Measurements from ENCODE around the gene IWS1.
"Not testable (repeated sequence)": the region's sequence is repeated elsewhere in the genome, so short reads cannot be mapped to it uniquely, and the experiment has no call there.

IWS1 gene

DNA sequence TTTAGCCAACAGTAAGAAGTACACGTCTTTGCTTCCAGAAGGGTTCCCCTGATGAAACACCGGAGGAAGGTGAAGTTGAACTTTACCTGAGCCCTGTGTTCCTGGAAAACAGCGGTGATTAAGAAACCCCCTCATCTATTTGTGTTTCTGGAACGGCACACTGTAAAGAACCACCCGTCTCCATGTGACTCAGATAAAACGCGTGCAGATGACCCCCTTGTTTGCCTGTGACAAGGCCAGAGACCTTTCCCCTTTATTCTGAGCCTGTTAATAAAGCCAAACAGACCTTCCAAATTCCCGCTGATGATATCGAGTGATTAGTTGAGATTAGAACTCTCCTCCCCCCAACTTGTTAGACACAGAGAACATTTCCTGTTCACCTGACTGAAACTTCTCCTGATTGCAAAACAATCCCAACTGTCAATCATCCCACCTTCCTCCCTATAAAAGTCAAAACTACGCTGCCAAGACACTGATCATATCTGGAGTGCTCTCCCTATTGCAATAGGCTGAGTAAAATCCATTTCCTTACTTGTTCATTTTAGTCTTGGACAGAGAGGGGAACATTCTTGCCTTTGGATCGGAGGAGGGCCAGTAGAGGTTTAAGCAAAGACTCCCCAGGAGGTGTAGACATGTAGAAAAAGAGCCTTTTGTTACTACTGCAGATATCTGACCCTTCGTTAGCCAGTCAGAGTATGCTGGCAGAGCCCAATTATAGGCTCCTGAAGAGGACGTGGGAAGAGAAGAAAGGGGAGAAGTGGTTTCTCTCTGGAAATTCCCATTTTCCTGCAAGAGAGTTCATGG lies 914 bp upstream of the IWS1 start:
- no peak for DNase-seq

DNA sequence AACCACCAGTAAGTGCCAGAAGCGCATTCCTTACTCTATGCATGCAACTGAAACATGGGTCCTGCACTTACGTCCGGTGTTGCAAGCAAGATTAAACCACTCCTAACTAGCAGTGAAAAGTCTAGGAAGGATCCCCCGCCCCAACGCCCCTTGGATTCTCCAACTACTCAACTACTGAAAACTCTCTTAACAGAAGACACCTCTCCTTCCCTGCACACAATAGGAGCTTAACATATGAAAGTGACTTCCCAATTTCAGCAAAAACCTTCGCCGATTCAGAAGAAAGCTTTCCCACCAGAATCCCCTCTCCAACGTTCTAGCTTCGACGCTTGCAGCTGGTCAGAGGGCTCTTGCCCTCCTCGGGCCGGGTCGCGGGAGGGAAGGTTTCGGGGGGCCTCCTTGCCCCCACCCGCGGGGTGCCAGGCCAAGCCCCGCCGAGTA lies 578 bp downstream of the IWS1 start:
- no peak for DNase-seq

DNA sequence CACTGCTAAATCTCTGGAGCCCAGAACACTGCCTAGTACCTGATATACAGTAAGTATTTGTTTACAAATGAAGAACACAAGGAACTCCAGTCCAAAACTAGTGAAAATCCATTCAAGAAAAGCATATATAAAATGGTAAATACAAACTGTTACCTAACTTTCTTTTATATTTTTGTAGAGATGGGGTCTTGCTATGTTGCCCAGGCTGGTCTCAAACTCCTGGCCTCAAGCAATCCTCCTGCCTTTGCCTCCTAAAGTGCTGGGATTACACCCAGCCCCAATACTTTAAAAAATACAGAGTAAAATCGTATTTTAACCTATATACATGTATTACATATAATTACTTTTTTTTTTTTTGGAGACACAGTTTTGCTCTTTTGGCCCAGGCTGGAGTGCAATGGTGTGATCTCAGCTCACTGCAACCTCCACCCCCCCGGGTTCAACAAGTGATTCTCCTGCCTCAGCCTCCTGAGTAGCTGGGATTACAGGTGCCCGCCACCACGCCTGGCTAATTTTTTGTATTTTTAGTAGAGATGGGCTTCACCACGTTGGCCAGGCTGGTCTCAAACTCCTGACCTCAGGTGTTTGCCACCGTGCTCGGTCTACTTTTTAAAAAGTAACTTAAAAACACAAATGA lies 2.0 kb downstream of the IWS1 start:
- DNase-seq: not testable (repeated sequence)

DNA sequence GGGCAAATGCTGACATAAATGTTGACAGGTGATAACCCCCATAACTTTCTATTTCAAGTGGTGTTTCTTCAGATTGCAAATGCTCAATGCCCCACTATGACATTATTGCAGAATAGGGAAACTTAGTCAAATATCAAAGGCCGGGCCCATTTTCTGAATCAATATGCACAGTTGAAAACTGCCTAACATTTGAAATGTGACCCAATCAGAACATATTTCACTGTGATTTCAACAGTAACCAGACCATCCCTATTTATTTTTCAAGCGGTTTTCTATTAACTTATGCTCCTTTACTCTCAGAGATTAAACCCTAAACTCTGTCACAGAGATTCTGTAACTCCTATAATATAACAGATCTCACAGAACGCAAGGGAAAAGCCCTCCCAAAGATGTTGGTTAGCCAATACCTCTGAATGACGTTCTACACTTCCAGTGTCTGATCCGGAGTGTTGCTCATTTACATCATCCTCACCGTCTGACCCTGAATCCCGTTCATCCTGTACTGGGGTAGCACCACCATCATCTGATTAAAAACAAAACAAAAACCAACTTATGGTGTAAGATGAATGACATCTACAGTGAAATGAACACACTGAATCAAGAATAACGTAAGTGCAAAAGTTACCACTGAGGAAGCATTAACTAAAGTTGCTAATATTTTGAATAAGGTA lies 2.9 kb downstream of the IWS1 start:
- no peak for DNase-seq

DNA sequence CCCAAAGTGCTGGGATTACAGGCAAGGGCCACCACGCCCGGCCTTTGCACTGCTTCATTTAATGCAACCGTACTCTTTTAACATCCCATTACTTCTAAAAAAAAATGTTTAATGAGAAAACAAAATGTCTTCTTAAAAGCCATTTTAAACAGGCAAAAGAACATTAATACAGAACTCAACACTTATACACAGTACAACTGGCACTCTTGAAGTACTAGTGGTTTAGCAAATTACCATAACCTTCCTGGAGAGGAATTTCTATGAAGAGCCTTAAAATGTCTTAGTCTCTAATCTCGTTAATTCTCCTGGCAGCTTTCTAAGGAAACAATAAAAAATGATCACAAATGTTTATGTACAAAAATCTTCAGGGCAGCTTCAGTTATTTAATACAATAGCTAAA lies 5.9 kb downstream of the IWS1 start:
- no peak for DNase-seq

DNA sequence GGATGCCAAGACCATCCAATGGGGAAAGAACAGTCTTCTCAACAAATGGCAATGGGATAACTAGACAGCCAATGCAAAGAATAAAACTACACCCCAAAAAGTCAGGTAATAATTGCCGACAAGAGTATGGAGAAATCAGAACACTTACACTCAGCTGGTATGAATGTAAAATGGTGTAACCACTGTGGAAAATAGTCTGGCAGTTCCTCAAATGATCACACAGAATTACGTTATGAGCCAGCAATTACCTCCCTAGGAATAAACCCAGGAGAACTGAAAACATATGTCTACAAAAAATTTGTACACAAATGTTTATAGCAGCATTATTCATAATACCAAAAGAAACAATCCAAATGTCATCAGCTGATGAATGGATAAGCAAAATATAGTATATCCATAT lies 8.8 kb downstream of the IWS1 start:
- no peak for DNase-seq

DNA sequence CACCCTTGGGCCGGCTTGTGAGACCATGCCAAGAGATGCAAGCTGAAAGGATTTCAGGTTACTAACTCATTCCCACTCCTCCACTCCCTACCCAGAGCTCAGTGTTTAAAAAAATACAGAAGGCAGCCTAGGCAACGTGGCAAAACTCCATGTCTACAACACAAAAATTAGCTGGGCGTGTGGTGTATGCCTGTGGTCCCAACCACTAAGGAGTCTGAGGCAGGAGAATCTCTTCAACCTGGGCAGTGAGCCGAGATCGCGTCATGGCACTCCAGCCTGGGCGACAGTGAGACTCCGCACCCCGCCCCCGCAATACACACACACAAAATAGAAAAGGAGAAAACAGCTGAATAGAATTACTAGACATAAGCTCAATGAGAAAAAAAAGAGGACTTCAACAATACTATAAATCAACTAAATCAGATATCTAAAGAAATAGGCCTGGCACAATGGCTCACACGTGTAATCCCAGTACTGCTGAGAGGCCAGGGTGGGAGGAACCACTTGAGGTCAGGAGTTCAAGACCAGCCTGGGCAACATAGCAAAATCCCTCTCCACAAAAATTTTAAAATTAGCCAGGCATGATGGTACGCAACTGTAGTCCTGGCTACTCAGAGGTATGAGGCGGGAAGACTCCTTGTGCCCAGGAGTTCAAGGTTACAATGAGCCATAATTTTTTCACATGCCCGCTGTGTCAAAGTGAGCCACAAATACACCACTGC lies 10.1 kb downstream of the IWS1 start:
- DNase-seq: no peak

DNA sequence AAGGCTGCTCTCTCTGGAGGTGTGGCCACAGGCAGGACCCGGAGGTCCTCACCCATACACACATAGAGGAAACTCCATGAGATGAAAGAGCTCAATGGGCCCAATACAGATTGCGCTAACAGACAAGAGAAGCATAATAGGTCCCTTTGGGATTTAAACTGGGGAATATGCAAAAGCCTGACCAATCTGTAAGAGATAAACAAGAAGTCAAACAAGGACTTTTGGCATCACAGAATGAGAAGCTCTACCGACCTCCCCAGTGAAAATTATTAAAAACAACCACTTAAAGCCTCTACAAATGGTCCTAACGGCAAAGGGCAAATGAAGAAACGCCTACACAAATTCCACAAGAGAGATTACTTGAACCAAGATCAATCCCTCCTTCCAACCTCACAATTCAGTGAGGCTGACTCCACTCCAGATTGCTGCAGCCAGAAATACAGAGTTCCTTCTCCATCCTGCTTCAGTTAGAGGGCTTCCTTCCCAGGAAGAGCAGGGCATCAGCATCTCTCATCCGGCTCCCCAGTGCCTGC lies 10.8 kb downstream of the IWS1 start:
- no peak for DNase-seq

DNA sequence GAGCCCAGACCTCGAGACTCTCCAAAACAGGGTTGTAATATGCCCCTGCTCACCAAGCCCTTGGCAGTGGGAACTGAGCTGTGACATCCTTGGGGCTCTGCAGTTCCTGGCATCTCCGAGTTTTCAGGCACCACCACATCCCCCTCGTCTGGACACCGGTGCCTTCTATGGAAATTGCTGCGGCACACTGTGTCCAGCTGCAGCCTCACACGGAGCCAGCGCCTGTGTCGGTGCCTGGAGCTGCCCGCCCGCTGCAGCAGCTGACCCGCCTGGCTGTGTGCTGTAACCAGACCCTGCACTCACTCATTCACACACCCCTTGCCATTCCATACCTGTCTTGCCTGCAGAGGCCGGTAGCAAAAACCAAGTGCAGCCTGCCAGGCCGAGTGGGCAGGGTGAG lies 11.8 kb downstream of the IWS1 start:
- no peak for DNase-seq

DNA sequence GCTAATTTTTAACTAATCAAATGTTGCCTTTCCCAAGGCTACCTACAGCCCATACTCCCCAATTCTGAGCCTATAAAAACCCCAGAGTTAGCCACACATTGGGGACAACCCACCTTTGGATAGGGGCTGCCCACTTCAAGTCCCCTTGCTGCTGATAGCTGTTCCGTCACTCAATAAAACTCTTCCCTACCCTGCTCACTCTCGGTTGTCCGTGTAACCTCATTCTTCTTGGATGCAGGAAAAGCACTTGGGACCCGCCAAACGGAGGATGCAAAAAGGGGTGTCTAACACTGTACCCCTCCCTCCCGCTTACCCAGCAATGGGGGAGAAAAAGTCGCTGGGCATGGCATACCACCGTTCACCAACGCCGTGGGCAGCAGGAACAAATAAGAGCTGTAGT lies 12.2 kb downstream of the IWS1 start:
- DNase-seq: no peak

DNA sequence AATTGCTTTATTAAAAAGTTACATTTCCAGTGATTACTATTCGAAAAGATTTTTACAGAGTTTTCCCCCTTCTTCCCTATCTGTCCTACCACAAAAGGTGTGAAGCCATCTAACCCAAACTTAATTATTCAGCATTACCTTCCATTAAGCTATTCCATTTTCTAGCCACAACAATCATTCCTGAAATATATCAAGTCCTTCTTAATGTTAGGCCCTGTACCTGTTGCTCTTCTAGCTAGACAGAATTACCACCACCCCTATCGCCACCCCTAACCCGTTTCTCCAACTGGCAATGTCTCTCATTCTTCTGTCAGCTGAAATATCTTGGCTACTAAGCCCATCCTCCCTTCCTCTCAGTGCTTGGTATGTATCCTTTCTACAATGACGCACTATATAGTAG lies 13.9 kb downstream of the IWS1 start:
- DNase-seq: no peak

DNA sequence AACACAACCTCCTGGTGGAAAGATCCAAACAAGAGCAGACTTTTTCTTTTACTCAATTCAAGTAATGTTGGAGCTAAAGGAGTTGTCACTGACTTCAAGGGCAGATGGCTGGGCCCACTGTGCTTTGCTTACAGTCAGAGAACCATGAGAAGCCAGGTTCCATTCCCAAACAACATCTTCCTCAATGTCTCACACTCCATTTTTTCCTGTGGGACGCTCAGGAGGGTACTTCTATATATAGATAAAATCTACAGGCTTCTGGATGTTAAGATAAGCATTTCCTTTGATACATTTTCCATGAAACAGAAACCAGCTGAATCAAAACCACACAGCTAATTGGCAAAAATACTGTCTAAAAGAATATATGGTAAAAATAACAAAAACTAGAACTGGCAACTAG lies 14.4 kb downstream of the IWS1 start:
- no peak for DNase-seq

DNA sequence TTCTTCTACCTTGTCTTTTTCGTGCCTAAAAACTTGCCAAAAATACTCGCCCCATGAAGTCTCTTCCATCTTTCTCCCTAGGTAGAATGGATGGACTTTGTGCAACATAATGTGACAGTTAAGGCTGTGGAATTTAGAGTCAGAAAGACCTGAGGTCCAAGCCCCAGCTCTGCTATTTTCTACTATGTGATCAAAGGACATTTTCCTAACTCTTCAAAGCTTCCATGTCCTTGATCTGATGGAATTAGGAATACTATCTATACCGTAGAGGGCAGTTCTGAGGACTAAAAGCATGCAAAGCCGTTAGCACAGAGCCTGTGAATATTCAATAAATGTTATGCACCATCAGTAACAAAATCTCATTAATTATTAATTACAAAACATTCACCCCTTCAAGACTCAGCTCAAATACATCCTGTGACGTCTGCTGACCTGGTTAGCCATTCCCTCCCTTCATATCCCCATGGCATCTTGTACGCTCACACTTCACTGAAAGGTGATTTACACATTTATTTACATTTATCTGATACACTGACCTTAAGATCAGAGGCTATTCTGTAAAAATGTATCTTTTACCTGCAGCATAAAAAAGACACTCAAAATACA lies 15.1 kb downstream of the IWS1 start:
- no peak for DNase-seq

DNA sequence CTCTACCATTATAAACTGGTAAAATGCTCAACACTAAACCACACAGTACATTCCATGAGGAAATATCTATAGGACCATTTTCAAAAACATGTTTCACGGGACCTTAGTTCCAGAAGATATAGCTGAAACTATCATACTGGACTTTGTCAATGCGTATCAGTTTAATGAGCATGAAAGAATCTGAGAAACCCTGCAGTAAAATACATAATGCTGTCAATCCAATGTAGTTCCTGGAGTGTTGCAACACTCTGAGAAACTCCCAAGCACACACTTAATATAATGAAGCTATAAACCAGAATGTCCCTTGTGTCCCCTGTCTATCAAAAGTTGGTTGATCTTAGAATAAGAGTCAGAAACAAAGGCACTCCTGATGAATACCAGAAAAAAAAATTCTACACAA lies 16.2 kb downstream of the IWS1 start:
- no peak for DNase-seq

DNA sequence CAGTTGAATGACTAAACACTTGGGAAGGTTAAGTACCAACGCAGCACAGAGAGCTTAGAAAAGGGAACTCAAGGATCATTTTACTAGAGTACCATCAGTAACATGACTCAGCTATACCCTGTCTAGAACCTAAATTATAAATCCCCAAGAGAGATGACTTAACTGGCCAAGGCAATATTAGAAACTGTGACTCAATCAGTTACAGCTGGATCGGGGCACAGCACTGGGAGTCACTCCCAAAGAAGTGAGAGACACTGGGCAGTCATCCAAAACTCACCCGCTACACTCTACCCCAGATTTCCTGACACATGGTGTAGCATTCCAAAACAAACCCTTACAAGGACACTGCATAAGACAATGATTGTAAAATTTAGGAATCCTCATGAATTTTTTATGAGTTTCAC lies 17.7 kb downstream of the IWS1 start:
- DNase-seq: peak; percentile 64

DNA sequence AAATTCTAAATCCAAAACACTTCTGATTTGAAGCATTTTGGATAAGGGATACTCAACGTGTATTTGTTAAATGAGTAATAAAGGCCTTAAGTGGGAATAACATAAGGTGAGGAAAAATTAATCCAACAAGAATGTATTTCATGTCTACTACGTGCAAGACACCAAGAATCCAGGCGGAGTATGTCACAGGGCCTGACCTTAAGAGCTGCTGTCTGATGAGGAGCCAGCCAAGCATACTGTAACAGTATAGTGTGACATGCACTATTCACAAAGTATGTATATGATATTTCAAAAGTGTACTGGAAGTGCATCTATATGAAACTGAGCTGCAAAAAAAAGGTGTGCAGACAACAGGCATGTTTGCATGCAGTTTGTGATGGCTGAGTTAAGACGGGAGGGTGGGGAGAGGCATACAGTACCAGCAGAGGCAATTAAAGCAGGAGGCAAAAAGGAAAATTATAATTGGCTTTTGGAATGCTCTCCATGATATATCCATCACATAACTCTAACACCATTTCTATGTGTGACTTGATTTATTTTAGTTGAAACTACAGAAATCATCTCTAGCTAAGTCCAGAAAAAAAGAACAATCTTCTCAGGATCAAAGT lies 18.2 kb downstream of the IWS1 start:
- DNase-seq: no peak

DNA sequence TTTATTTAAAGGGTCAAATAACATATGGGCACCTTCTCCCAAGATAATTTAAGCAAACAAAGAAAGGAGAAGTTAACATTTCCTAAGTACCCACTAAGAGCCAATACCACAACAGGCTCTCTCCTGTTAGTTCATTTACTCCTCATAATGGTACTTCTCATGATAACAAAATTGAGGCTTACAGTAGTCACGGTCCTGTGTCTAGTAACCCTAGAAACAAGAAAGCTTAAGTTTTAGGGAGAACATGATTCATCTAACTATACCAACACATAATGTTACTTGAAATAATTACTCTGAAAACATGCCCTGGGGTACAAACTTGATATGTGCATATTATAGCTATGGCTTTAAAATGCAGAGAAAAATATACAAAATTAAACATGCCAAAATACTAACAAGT lies 19.8 kb downstream of the IWS1 start:
- DNase-seq: no peak

DNA sequence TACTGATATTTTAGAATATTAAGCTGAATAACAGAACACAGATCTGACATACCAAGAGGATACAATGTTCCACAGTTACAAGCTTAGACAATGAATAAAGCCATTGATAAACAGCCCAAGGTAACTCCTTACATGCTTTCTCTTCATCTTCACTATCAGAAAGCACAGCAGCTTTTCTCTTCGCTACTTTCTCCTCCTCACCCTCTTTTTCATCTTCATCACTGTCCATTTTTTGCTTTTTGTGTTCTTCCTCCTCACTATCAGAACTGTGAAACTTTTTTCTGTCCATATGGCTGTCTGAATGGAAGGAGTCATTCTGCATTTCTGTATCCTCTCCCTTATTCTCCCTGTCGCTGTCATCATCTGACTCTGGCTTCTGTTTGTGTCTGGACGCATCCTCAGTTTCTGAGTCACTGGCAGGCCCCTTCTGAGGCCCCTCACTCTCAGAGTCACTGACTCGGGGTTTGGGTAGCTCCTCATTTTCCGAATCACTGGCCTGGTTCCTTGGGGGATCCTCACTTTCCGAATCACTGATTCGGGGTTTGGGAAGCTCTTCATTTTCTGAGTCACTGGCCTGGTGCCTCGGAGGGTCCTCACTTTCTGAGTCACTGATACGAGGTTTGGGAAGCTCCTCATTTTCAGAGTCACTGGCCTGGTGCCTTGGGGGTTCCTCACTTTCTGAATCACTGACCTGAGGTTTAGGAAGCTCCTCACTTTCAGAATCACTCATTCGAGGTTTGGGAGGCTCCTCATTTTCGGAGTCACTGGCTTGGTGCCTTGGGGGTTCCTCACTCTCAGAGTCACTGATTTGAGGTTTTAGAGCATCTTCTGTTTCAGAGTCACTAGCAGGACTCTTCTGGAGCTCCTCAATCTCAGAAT lies 21.5 kb downstream of the IWS1 start:
- no peak for DNase-seq

DNA sequence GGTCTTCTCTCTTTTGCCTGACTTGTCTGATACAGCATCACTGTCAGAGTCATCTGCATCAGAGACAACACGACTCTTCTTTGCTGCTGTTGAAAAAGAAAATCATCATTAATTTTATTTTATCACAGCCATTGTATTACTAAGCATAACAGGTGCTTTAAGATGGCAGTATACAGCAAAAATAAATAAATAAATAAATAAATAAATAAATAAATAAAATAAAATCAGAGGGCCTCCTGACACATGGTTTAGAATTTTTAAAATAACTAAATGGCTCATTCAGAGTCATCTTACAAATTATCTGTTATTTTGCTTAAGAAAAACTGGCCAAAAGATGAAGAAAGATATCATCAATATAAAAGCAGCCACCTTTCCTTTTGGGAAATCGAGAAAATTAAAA lies 22.8 kb downstream of the IWS1 start:
- no peak for DNase-seq

DNA sequence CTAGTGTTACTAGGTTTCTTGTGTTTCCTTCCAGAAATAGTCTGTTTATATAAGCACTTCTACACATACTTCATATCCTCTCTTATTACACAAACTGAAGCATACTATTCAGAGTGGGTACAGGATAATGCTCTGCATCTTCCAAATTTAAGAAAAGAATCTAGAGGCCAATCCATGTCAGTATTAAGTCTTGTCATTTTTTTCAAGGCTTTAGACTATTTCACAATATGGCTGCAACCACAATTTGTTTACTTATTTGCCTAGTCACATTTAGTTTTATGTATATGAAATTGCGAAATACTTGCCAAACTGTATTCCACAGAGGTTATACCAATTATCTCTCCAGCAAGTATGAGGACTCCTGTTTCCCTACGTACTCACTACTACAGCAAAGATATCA lies 27.9 kb downstream of the IWS1 start:
- DNase-seq: no peak

DNA sequence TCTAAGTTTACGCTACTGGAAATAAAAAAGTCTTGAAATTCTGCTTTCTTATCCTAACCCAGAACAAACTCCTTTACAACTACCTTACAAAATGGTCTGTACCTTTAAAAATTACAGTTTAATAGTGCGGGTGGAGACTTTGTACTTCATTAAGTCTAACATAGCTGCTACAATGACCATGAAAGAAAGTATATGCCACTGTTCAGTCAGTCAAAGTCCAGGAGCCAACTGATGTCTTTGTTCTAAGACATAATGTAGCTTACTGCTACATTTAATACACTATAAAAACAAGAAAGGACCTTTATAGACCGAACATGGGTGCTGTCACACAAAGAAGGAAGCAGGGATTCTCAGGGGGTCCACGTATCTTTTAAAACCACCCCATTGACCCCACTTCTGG lies 36.0 kb downstream of the IWS1 start:
- DNase-seq: no peak

Measured in NCI-H2107 (cell line).